ENCODE measurements around the gene COX6B2.

COX6B2 gene

DNA sequence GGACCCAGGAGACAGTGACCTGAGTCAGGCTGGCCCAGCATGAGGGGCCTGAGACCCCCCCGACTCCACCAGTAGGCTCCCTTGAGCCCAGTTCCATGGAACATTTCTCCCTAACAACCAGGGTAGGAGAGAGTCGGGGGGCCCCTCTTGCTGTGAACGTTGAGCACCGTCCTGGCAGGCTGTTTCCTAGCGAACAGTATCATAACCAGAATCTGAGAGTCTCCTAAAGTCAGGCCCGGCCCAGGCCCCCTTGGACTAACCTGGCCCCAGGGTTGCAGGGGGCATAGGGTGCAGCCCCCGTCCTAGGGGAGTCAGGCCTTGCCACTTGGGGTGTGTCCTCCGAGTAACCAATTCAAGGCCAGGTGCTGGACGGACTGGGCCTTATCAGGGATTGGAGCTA lies 43.1 kb downstream of the COX6B2 start:
- Histone ChIP-seq H3K27ac (no peak overlapping the region), H3K4me3 (ENCODE audit: low read depth, low read length) (no peak overlapping the region), H3K27me3 (replicated peaks) (no peaks in the 10 kb centered on the region), H3K36me3 (replicated peaks) (peaks cover 13% of the 10 kb centered on the region)
- TF ChIP-seq, protein P1, sequence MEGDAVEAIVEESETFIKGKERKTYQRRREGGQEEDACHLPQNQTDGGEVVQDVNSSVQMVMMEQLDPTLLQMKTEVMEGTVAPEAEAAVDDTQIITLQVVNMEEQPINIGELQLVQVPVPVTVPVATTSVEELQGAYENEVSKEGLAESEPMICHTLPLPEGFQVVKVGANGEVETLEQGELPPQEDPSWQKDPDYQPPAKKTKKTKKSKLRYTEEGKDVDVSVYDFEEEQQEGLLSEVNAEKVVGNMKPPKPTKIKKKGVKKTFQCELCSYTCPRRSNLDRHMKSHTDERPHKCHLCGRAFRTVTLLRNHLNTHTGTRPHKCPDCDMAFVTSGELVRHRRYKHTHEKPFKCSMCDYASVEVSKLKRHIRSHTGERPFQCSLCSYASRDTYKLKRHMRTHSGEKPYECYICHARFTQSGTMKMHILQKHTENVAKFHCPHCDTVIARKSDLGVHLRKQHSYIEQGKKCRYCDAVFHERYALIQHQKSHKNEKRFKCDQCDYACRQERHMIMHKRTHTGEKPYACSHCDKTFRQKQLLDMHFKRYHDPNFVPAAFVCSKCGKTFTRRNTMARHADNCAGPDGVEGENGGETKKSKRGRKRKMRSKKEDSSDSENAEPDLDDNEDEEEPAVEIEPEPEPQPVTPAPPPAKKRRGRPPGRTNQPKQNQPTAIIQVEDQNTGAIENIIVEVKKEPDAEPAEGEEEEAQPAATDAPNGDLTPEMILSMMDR (IDR thresholded peaks at IDR 0.05; ENCODE audit: low read depth, low read length, missing control alignments), result no peak
- in situ Hi-C loops (cut with HindIII; ENCODE audit: low pct_ligation_motif_present, low sequenced_read_pairs), result no loop called here
- no peak for DNase-seq

DNA sequence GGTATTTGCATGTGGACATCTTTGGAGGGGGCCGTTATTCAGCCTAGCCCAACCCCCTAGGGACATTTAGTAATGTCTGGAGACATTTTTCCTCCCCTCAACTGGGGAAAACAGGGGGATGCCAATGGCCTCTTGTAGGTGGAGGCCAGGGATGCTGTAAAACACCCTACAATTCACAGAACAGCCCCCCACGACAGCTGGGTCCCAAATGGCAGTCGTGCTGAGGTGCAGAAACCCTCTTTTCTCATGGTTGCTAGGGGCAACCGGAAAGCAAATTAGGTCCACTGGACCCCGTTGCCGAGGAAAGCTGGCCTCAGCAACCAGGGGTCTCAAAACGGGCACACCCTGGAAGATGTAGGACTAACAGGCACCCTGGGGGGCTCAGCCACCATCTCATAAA lies 44.0 kb downstream of the COX6B2 start:
- DNase-seq, result no peak
- TF ChIP-seq, protein P1 (IDR thresholded peaks at IDR 0.05; ENCODE audit: low read depth, low read length, missing control alignments), result no peak
- Histone ChIP-seq H3K27me3 (replicated peaks) (no peaks in the 10 kb centered on the region), H3K4me3 (ENCODE audit: low read depth, low read length) (no peak overlapping the region), H3K36me3 (replicated peaks) (peaks cover 14% of the 10 kb centered on the region), H3K27ac (no peak overlapping the region)
- in situ Hi-C loops (cut with HindIII; ENCODE audit: low pct_ligation_motif_present, low sequenced_read_pairs), result no loop called here

DNA sequence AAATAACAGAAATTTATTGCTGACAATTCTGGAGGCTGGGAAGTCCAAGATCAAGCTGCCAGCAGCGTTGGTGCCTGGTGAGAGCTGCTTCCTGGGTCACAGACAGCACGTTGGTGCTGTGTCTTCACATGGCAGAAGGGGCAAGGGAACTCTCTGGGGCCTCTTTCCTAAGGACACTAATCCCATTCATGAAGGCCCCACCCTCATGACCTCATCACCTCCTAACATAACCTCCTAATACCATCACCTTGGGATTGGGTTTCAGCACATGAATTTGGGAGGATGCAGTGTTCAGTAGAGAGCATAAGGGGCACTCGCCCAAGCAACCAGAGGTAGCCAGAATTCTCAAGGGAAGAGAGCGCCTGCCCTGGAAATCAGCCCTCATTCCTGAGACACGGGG lies 45.1 kb downstream of the COX6B2 start:
- H3K4me3 ChIP-seq (ENCODE audit: low read depth, low read length), result no peak overlapping the region
- no peaks in the 10 kb centered on the region for H3K27me3 ChIP-seq (replicated peaks)
- peaks cover 14% of the 10 kb centered on the region for H3K36me3 ChIP-seq (replicated peaks)
- no peak for DNase-seq
- TF ChIP-seq, protein P1 (IDR thresholded peaks at IDR 0.05; ENCODE audit: low read depth, low read length, missing control alignments), result no peak
- H3K27ac ChIP-seq, result no peak overlapping the region
- in situ Hi-C loops (cut with HindIII; ENCODE audit: low pct_ligation_motif_present, low sequenced_read_pairs), result no loop called here

DNA sequence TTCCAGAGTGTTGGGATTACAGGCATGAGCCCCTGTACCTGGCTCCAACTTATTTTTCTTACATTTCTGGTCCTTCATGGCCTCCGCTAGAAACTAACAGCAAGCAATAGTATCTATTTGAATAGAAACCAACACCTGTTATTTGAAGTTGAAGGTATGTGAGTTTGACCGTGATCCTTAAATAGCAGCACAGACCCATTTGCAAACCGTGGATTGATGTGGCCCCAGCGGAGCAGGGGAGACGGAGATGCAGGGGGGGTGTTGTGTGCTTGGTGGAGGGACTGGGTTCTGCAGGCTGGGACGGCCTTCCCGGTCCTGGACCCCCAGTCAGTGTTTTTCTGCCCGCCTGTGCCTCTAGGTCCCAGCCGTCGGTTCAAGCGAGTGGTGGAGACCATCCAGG lies 46.2 kb downstream of the COX6B2 start:
- peaks cover 14% of the 10 kb centered on the region for H3K36me3 ChIP-seq (replicated peaks)

DNA sequence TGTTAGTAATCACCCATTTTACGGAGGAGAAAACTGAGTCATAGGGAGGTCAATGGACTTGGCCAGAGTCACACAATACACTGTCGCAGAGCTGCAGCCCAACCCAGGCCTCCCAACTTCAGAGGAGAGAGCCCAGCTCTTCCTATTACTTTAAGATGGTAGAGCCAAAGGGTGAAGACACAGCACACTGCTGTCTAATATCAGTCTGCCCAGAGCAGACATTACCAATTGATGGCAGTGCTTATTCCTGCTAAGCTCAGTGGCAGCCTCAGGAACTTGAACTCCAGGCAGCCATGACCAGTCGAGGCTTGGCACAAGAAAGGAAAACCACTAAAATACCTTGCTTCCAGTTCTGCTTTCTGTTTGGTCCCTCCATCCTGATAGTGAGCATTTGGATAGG lies 47.8 kb downstream of the COX6B2 start:
- TF ChIP-seq, protein P1 (IDR thresholded peaks at IDR 0.05; ENCODE audit: low read depth, low read length, missing control alignments), result no peak
- in situ Hi-C loops (cut with HindIII; ENCODE audit: low pct_ligation_motif_present, low sequenced_read_pairs), result no loop called here
- no peaks in the 10 kb centered on the region for H3K27me3 ChIP-seq (replicated peaks)
- H3K4me3 ChIP-seq (ENCODE audit: low read depth, low read length), result no peak overlapping the region
- H3K36me3 ChIP-seq (replicated peaks), result peaks cover 14% of the 10 kb centered on the region
- DNase-seq, result no peak
- no peak overlapping the region for H3K27ac ChIP-seq

More for the DNA sequence above, 46.2 kb downstream of the COX6B2 start:
- no peak for DNase-seq
- in situ Hi-C loops (cut with HindIII; ENCODE audit: low pct_ligation_motif_present, low sequenced_read_pairs), result no loop called here
- TF ChIP-seq, protein P1 (IDR thresholded peaks at IDR 0.05; ENCODE audit: low read depth, low read length, missing control alignments), result no peak
- no peak overlapping the region for H3K4me3 ChIP-seq (ENCODE audit: low read depth, low read length)
- H3K27me3 ChIP-seq (replicated peaks), result no peaks in the 10 kb centered on the region
- H3K27ac ChIP-seq, result no peak overlapping the region

DNA sequence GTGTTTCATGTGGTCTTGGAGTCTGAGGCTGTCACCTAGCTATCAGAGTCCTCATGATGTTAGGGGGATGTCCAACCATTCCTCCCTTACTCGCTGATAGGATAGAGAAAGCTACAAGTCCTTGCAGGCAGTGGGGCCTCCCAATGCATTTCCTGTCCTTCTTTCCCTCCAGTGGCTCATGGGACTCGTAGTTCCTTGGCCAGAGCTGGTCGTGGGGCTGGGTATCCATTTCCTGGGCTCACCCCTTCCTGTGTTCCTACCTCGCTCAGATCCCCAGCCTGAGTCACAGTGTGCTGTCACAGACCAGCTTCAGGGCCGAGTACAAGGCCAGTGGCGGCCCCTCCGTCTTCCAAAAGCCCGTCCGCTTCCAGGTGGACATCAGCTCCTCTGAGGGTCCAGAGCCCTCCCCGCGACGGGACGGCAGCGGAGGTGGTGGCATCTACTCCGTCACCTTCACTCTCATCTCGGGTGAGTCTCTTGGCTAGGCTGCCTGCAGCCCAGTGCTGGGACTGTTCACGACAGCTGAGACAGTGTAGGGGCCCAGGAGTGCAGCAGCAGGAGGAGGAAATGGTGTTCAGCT lies 48.4 kb downstream of the COX6B2 start:
- H3K4me3 ChIP-seq (ENCODE audit: low read depth, low read length), result no peak overlapping the region
- peaks cover 14% of the 10 kb centered on the region for H3K36me3 ChIP-seq (replicated peaks)
- H3K27ac ChIP-seq, result no peak overlapping the region
- no peak for DNase-seq
- no peaks in the 10 kb centered on the region for H3K27me3 ChIP-seq (replicated peaks)
- in situ Hi-C loops (cut with HindIII; ENCODE audit: low pct_ligation_motif_present, low sequenced_read_pairs), result no loop called here
- TF ChIP-seq, protein P1 (IDR thresholded peaks at IDR 0.05; ENCODE audit: low read depth, low read length, missing control alignments), result no peak
